Left ventricle myocardium inferior (tissue), 1 donor: ENCODE results near the gene ZNF438. TPM values are rescaled to one million over a fixed set of nuclear protein-coding genes. Genes with fewer than 3 reads are reported as not detected.

ENCODE experiments used
- DNase-seq: peaks from one replicate; pipeline ENCODE4 v3.0.0-alpha.2; 2020
- H3K27ac ChIP-seq: fragments of 200-600 bp; replicated peaks from 2 replicates; pipeline ENCODE4 v1.8.0; 2021
- H3K27me3 ChIP-seq: fragments of 200-600 bp; 2 replicates; pipeline ENCODE4 v1.8.0; 2021; ENCODE audit warnings: low read depth
- H3K36me3 ChIP-seq: fragments of 200-600 bp; 2 replicates; pipeline ENCODE4 v1.8.0; 2021
- H3K4me1 ChIP-seq: fragments of 200-600 bp; 2 replicates; pipeline ENCODE4 v1.8.0; 2021
- H3K4me3 ChIP-seq: fragments of 200-600 bp; 2 replicates; pipeline ENCODE4 v1.8.0; 2021; ENCODE audit warnings: mild to moderate bottlenecking, moderate library complexity
- H3K9me3 ChIP-seq: fragments of 200-600 bp; replicated peaks from 2 replicates; pipeline ENCODE4 v1.8.0; 2021
- CTCF ChIP-seq: fragments of 200-600 bp; IDR thresholded peaks from 2 replicates; pipeline ENCODE4 v1.8.0; 2021; ENCODE audit warnings: antibody characterized with exemption, mild to moderate bottlenecking, borderline replicate concordance
- intact Hi-C: fragments of 100-400 bp; cut with micrococcal nuclease; formaldehyde crosslinking; loops from one replicate; pipeline ENCODE4 v1.11.0; 2022
- total RNA-seq: library from RNA; stranded (reverse); fragmentation: NEBNext Ultra II Directional; extraction: Animal tissue kit (Norgen Biotek cat#: 25700); gene quantifications from one replicate; pipeline ENCODE4 v1.2.1, GENCODE V29; 2021
- donor health status: DM: no; HTN: yes; CAD: no; lungs with severe emphysema.

The ZNF438 gene
- total RNA-seq, 1 donor from 2014 or later = 13.2 TPM

GRCh38 chr10:31037749-31038148 lies 6.1 kb upstream of the ZNF438 start:
- H3K27me3 ChIP-seq = no peaks in the 10 kb centered on the region
- no peaks in the 10 kb centered on the region for H3K36me3 ChIP-seq
- H3K9me3 ChIP-seq = no peaks in the 10 kb centered on the region
- intact Hi-C loops = loop anchor here (10.0 kb wide), 1 partner anchor 253 kb away; no protein-coding TSS in a partner anchor
- no peak overlapping the region for H3K4me3 ChIP-seq
- no peak for TF ChIP-seq CTCF
- H3K4me1 ChIP-seq = peaks cover 21% of the 10 kb centered on the region
- no peak overlapping the region for H3K27ac ChIP-seq
- no peak for DNase-seq

GRCh38 chr10:31036209-31036608 lies 4.5 kb upstream of the ZNF438 start:
- H3K27ac ChIP-seq = peak overlapping the region; percentile 17

DNA sequence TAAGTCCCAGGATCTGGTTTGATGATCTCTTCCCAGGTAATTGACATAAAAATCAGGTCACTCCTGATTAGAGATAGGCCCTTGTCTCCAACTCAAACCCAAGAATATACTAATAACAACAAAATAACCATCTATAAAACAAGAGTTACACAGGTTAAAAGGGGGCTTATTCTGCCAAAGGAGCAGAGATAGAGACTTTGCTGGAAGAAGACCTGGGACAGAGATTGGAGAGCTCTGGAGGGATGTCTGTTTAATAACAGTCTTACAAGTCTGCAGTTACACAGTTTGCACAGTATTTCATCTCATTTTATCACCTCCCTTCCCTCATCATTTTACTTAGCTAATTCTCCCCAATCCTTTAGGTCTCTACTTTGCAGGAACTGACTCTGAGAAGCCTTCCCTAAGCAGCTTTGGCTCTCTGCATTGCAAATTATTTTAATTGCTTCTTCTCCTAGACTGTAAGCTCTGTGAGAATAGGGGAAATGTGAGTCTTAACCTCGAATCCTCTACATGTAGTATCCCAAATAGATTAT lies 3.7 kb upstream of the ZNF438 start:
- peak overlapping the region; percentile 100 for H3K27ac ChIP-seq
- intact Hi-C loops = loop anchor here (10.0 kb wide), 1 partner anchor 251 kb away; no protein-coding TSS in a partner anchor
- no peak for TF ChIP-seq CTCF

More at GRCh38 chr10:31036209-31036608, 4.5 kb upstream of the ZNF438 start:
- intact Hi-C loops = loop anchor here (10.0 kb wide), 1 partner anchor 251 kb away; no protein-coding TSS in a partner anchor
- Histone ChIP-seq H3K9me3 (no peaks in the 10 kb centered on the region), H3K4me1 (peaks cover 22% of the 10 kb centered on the region), H3K27me3 (no peaks in the 10 kb centered on the region), H3K4me3 (no peak overlapping the region), H3K36me3 (no peaks in the 10 kb centered on the region)
- TF ChIP-seq CTCF = no peak
- no peak for DNase-seq

DNA sequence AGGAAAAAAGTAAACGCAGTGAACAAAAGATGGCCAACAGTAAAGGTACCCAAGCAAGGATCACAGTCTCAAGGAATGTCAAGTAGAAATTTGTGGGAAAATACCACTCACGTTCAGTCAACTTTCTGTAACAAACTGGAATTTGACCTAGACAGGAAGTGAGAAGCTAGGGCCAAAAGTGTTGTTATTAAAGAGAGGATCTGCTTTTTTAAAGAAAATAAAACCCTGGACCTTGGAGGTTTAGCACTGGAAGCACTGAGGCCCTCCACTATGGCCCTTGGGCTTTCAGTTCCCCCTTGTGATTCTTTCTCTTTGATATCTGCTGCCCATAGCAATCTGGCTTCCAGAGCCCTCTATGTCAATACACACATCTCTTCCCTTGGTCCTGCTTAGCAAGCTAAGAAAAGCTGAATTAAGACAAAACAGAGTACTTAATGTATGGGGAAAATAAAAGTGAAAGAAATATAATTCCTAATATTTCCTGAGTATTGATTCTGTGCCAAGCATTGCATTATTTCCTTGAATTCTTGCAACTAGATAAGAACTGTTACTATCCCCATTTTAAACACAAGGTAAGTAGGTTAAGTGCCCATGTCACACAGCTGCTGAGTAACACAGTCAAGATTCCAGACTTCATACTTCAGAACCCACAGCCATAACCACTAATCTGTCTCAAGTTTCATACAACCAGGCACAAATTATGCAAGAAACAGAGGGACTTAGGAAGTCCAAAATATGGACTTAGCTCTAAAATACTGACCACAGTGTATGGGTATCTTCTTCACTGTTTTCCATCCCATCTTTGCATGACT lies 2.6 kb upstream of the ZNF438 start:
- intact Hi-C loops = loop anchor here (10.0 kb wide), 1 partner anchor 250 kb away; no protein-coding TSS in a partner anchor
- Histone ChIP-seq H3K27me3 (no peaks in the 10 kb centered on the region), H3K9me3 (no peaks in the 10 kb centered on the region), H3K27ac (peak overlapping the region; percentile 100), H3K36me3 (no peaks in the 10 kb centered on the region), H3K4me3 (no peak overlapping the region), H3K4me1 (peaks cover 41% of the 10 kb centered on the region)
- TF ChIP-seq CTCF = no peak
- no peak for DNase-seq

More for the DNA sequence above, 3.7 kb upstream of the ZNF438 start:
- no peaks in the 10 kb centered on the region for H3K27me3 ChIP-seq
- no peaks in the 10 kb centered on the region for H3K36me3 ChIP-seq
- peaks cover 31% of the 10 kb centered on the region for H3K4me1 ChIP-seq
- H3K9me3 ChIP-seq = no peaks in the 10 kb centered on the region
- no peak overlapping the region for H3K4me3 ChIP-seq
- DNase-seq = no peak

- peak overlapping the region; percentile 76 for H3K4me3 ChIP-seq
Observed at GRCh38 chr10:31033147-31033546, 1.5 kb upstream of the ZNF438 start.

More at GRCh38 chr10:31033147-31033546, 1.5 kb upstream of the ZNF438 start:
- no peaks in the 10 kb centered on the region for H3K27me3 ChIP-seq
- peak overlapping the region; percentile 100 for H3K27ac ChIP-seq
- no peaks in the 10 kb centered on the region for H3K36me3 ChIP-seq
- no peaks in the 10 kb centered on the region for H3K9me3 ChIP-seq
- peaks cover 52% of the 10 kb centered on the region for H3K4me1 ChIP-seq
- no peak for DNase-seq
- intact Hi-C loops = loop anchor here (10.0 kb wide), 1 partner anchor 248 kb away; no protein-coding TSS in a partner anchor
- no peak for TF ChIP-seq CTCF
